Fibroblast of the aortic adventitia (primary cell): ENCODE results near the gene LHX6. TPM values are rescaled to one million over a fixed set of nuclear protein-coding genes. Genes with fewer than 3 reads are reported as not detected.

Experiments
- DNase-seq: peaks from one replicate; pipeline ENCODE4 v3.0.0-alpha.2; 2010; ENCODE audit warnings: low read depth
- H3K4me3 ChIP-seq: 2 replicates; pipeline ENCODE4 v1.5.1; 2011; ENCODE audit warnings: low read depth, mild to moderate bottlenecking, control low read depth, low read length, moderate library complexity
- CTCF ChIP-seq: IDR thresholded peaks from 2 replicates; pipeline ENCODE4 v1.5.1; 2011; ENCODE audit warnings: mild to moderate bottlenecking, low read length, control low read depth, inconsistent platforms; ENCODE audit not compliant: insufficient read depth
- total RNA-seq: library from RNA; depleted of rRNA; stranded (reverse); fragments of >200 nt; gene quantifications from 2 replicates; pipeline ENCODE4 v1.2.3, GENCODE V29; 2012; ENCODE audit warnings: low replicate concordance

The LHX6 gene
- total RNA-seq, 1 donor: not detected

- TF ChIP-seq CTCF: no peak
- no peak for DNase-seq
- no peak overlapping the region for H3K4me3 ChIP-seq
These were observed 1.8 kb downstream of the LHX6 start for GRCh38 chr9:122226758-122227574.

GRCh38 chr9:122226142-122226757, 2.5 kb downstream of the LHX6 start:
- DNase-seq: no peak
- peak overlapping the region; percentile 22 for H3K4me3 ChIP-seq
- TF ChIP-seq CTCF: no peak

- DNase-seq: no peak
- no peak for TF ChIP-seq CTCF
- peak overlapping the region; percentile 22 for H3K4me3 ChIP-seq
These were observed 3.2 kb downstream of the LHX6 start for GRCh38 chr9:122225312-122226141.

- TF ChIP-seq CTCF: no peak
- H3K4me3 ChIP-seq: no peak overlapping the region
- no peak for DNase-seq
These were observed 5.3 kb downstream of the LHX6 start for GRCh38 chr9:122223435-122223834.

- DNase-seq: no peak
- TF ChIP-seq CTCF: no peak
- H3K4me3 ChIP-seq: no peak overlapping the region
These were observed 6.0 kb downstream of the LHX6 start for GRCh38 chr9:122222791-122223190.

GRCh38 chr9:122221183-122221811, 7.5 kb downstream of the LHX6 start:
- H3K4me3 ChIP-seq: no peak overlapping the region
- DNase-seq: no peak
- TF ChIP-seq CTCF: no peak
